GM12801 (cell line): ENCODE results near the gene MPI.

Source experiments
- CTCF ChIP-seq: IDR thresholded peaks from one replicate; pipeline ENCODE4 v1.5.1; 2011; ENCODE audit warnings: control low read depth; ENCODE audit not compliant: insufficient read length; ENCODE audit errors: extremely low read depth

Gene MPI

GRCh38 chr15:74896316-74896715, 6.5 kb downstream of the MPI start:
- TF ChIP-seq CTCF, result no peak

GRCh38 chr15:74897300-74897701, 7.5 kb downstream of the MPI start:
- no peak for TF ChIP-seq CTCF

DNA sequence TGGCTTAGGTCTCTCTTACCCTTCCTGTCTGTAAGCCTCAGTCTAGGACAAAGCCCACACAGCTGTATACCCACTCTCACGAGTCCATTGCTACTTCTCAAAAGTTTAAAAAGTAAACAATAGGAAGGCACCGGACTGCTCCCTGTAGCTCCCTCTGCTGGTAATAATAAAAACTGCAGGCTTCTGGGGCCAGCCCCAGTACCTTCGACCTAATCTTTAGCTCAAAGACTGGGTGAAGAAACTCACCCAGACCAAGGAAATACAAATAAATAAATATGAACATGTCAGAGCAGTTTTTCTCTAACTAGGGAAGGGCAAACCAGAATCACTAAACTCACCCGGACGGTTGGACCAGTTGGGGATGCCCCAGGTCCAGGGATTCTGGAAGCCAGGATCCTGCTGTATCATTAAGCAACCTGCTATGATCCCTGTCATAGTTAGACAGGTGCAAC, 11.8 kb downstream of the MPI start:
- peak; percentile 49 for TF ChIP-seq CTCF

DNA sequence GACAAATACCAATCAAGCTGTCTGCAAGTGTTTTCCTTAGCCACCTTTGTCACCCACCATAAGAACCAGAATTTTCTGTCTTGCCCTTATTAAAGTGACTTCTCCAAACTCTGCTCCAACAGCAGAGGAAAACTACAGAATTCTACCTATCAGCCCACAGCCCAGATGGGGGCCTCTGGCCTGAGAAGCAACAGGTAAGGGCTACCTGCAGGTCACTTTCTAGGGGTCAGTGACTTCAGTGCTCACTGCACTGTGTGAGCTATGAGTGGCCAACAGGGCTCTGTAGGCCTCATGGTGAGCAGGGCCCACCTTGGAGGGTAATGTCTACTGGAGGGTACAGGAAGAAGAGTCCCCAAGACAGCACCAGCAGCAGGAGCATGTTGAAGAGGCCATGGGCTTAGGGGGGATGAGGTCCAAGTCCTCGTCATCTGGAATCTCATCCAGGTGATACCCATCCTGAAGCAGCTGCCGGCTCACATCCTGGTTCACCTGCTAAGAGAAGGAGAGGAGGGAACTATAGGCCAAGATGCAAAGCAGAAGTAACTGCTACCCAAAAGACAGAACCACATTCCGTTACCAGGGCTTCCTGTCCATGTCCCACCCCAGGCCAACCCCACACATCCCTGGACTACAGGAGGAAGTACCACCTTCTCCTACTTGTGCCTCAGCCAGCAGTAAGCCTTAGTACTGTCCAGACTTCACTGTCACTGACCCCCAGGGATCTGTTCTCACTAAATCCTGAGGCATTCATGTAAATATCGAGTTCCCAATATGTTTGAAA, 12.6 kb downstream of the MPI start:
- no peak for TF ChIP-seq CTCF

DNA sequence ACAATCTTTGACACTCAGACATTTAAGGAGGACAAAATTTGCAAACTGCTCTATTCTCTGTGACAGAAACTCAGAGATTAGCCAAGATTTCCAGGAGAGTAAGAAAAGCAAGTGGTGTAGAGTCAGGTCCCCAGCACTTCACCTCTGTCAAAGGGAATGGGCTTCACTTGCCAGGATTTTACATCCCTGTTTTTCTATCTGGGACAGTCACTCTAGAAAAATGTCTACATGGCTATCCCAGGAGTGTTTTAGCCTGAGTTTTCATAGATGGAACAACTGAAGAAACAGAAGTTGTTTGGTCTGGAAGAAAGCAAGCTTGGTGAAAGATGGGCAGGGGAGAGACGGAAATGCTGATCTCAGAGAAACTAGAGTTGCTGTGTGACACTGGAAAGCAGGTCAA, 13.8 kb downstream of the MPI start:
- no peak for TF ChIP-seq CTCF

GRCh38 chr15:74904190-74904805, 14.5 kb downstream of the MPI start:
- no peak for TF ChIP-seq CTCF

DNA sequence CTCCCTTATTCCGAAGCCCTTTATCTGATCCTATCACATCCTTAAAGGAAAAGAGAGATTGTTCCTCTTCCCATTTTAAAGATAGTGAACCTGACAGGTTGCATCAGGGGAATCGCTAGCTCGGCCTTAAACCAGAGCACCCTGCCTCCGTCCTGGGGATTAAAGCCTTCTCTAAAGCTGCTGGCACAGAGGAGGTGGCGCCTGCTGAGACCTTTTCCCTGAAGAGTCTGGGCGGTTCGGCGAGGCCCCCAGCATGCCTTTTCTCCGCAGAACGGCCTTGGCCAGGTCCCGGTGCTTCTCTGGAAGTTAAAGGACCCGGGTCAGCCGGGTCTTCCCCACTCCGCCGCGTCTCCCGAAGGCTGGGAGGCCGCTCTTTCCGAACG, 16.2 kb downstream of the MPI start:
- TF ChIP-seq CTCF, result no peak
